Central memory CD4-positive, alpha-beta T cell (primary cell): ENCODE data around the gene HOXA11.
A peak's percentile ranks its signal among the peaks of the same experiment; 100 is the strongest.

ENCODE experiments used
- DNase-seq: peaks from one replicate; pipeline ENCODE4 v3.0.0; 2022

Gene HOXA11

GRCh38 chr7:27205325-27206280 lies 20.6 kb upstream of the HOXA11 start:
- no peak for DNase-seq

- DNase-seq, result no peak
Observed at GRCh38 chr7:27204851-27205322, 19.9 kb upstream of the HOXA11 start.

GRCh38 chr7:27203964-27204594 lies 19.0 kb upstream of the HOXA11 start:
- DNase-seq, result no peak

GRCh38 chr7:27203365-27203953 lies 18.4 kb upstream of the HOXA11 start:
- no peak for DNase-seq

- DNase-seq, result no peak
Observed at GRCh38 chr7:27202862-27203134, 17.8 kb upstream of the HOXA11 start.

- DNase-seq, result no peak
Observed at GRCh38 chr7:27202018-27202861, 17.2 kb upstream of the HOXA11 start.

GRCh38 chr7:27201580-27202017 lies 16.6 kb upstream of the HOXA11 start:
- DNase-seq, result no peak

GRCh38 chr7:27200761-27201579 lies 15.9 kb upstream of the HOXA11 start:
- DNase-seq, result no peak

- DNase-seq, result no peak
Observed at GRCh38 chr7:27199849-27200760, 15.1 kb upstream of the HOXA11 start, which contains the start of gene HOXA13. TSS of gene HOXA13 (minus strand) at chr7:27200091. CDS start at chr7:27200077, 14 bp downstream.

- no peak for DNase-seq
Observed at GRCh38 chr7:27198871-27199801, 14.1 kb upstream of the HOXA11 start.

- DNase-seq, result no peak
Observed at GRCh38 chr7:27198138-27198841, 13.3 kb upstream of the HOXA11 start.

GRCh38 chr7:27197137-27198042 lies 12.4 kb upstream of the HOXA11 start:
- no peak for DNase-seq

- DNase-seq, result peak; percentile 67
Observed at GRCh38 chr7:27196287-27196767, 11.3 kb upstream of the HOXA11 start.

- DNase-seq, result no peak
Observed at GRCh38 chr7:27194686-27195379, 9.8 kb upstream of the HOXA11 start.

- DNase-seq, result no peak
Observed at GRCh38 chr7:27194002-27194352, 8.9 kb upstream of the HOXA11 start.

GRCh38 chr7:27193335-27194001 lies 8.4 kb upstream of the HOXA11 start:
- DNase-seq, result no peak
